DMS153 (cell line): ENCODE measurements around the gene CNNM1.

Experiments used
- DNase-seq: peaks from one replicate; lab custom pipeline; 2025; lab: John Stamatoyannopoulos, UW

The CNNM1 gene

DNA sequence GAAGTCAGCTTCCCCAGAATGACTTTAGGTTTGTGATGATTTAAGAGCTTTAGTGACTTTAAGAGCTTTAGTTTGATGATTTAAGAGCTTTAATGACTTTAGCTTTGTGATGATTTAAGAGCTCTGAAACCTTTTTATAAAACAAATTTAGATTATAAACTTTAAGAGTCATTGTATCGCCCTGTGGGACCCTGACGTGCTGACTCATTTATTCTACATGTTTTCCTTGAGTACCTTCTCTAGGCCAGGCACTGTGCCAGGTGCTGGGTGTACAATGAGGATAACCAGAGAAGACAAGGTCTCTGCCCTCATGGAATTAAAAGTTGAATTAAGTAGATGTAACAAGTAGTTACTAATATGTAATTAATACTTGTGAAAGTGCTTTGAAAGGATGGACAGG, 45.4 kb downstream of the CNNM1 start:
- no peak for DNase-seq

DNA sequence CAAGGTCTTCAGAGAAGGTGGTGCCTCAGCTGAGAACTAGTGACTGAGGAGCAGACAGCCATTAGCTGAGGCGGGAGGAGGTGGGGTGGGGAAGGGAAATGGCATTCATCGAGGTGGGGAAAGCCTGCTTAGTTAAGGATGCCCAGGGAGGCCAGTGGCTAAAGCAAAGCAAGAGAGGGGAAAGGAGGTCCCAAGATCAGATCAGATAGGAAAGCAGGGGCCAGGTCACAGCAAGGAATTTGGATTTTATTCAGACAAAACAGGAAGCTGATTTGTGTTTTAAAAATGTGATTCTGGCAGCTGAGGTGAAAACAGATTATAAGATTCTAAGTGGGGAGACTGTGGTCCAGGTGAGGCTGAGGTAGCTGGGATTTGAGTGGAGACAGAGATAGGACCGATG, 45.8 kb downstream of the CNNM1 start:
- no peak for DNase-seq

DNA sequence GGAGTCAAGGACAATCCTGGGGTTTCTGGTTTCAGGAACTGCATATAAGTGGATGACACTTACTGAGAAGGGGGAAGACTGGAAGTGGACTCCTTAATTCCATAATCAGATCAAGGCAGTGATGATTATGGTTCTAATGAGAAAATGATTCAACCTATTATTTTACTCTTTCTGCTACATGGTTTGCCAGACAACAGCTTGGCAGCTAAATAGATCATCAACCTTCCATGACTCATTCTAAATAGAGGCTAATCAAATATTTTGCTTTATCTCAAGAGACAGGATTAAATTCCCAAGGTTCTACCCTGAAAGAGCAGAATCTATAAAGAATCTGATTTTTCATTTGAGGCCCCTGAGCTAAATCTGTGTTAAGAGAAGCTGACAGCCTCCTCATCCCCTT, 46.3 kb downstream of the CNNM1 start:
- no peak for DNase-seq

DNA sequence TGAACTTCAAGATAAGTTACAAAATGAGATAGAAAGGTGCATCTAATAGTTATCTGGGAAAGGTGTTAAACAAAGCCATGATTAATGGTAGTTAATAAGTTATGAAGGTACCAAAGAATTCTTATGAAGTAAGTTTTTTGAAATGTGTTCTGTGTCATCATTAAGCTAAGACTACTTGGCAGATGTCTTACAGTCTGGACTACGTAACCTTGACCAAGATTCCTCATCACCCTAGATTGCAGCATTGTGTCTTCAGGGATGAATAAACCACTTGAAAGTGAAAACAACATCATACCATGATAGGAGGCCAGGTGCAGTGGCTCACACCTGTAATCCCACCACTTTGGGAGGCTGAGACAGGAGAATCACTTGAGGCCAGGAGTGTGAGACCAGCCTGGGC, 53.0 kb downstream of the CNNM1 start:
- no peak for DNase-seq

DNA sequence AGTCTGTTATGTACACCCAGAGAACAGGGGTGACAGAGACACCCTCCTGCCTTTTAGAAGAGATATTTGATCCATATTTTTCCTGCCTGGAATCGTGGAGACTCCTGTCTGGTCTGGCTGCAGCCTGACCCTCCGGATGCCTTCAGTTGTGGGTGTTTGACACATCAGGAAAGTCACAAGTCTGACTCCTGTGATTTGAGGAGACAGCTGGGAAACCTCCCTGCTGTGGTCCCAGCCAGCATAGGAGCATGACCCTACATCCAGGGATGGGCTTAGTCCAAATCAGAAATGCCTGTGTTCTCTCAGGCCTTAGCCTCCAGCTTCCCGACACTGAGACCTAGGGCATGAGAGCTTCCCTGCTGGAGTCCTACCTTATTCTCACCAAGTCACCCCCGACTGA, 57.9 kb downstream of the CNNM1 start:
- no peak for DNase-seq

DNA sequence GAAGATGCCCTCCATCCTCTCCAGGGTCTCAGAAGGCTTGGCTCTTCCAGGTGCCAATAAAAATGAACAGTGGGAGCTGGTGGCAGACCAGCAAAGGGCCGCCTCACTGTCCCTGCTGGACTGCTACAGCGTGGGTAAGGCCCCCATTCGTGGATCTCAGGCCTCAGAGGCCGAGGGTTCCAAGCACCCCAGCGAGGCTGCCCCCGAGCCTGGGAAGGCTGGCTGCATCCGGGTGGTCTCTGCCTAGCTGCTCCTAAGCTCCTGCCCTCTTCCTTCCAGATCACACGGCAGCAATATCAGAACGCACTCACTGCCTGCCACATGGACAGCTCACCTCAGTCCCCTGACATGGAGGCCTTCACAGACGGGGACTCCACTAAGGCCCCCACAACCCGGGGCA, 58.4 kb downstream of the CNNM1 start:
- no peak for DNase-seq

DNA sequence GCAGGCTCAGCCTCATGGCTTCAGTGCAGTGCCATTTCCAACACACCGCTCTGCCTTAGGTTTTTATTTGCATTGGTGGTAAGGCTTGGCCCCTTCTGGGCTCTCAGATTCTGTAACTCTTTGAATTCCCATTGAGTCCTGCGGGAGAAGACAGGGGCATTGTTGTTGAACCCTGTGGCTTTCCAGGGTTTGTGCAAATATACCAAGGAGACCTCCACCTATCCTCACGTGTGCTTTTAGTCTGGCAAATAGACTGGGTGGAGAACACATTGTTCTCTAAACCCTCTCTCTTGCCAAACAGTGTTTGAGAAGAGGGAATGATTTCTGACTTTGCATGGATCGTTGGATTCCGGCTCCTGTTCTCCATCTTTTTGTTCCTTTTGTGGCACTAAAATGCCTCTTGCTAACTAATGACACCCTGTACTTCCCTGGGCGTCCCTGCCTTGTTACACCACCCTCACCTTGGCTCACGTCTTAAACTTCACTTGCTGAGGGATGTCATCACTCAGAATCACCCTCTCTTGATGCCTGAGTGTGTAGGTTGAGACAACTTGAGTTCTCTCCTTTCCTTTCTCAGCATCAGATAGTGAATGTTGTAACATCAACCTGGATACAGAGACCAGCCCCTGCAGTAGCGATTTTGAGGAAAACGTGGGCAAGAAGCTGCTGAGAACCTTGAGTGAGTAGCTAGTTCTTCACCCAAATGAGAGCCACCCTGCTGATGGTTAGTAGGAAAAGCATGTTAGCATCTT, 60.7 kb downstream of the CNNM1 start:
- DNase-seq = no peak

DNA sequence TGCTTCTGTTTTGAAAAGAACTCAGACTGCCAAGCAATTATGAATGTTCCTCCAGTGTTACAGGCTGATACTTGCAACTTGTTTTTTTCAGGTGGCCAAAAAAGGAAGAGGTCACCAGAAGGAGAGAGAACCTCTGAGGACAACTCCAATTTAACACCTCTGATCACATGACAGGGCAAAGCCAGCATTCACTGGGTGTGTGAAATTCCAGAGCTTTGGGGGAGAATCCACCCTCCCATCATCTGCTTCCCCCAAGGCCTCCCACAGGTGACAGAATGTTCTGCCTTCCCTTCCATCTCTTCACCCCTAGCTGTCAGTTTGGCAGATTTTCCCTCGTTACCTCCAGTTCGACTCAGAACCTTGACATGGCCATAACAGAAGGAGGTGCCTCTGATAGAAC, 62.2 kb downstream of the CNNM1 start:
- DNase-seq = no peak

DNA sequence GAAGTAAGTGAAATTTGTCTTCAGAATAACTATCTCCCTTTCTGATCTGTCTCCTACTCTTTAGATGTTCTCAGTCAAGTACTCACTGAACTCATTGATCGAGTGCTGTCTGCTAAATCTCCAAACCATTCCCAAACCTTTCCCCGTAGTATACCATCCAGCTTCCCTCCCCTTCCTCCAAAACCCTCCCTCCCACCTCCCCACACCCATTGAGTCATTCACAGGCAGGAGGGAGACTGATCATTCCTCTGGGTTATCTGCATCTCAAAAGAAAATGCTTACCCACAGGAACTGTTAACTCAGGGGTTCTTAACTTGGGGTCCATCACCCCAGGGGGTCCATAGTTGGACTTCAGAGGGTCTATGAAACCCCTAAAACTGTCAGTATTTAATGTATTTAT, 63.9 kb downstream of the CNNM1 start:
- no peak for DNase-seq

DNA sequence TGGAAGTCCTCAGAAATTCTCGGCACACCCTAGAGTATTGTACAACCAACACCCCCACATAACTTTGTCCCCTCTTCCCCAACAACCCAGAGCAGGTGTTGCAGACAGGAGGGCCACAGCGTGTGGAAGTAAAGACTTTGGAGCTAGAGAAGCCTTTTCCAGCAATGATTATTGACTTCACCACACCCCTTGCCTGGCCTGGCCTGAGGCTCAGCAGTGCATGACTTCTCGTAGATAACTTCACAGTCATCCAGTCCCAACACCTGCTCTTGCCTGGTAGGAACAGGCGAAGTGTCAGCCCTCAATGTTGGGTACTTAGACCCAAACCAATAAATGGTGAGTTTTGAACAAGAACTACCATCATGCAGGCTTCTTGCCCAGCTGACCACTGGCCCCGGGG, 64.5 kb downstream of the CNNM1 start:
- no peak for DNase-seq

DNA sequence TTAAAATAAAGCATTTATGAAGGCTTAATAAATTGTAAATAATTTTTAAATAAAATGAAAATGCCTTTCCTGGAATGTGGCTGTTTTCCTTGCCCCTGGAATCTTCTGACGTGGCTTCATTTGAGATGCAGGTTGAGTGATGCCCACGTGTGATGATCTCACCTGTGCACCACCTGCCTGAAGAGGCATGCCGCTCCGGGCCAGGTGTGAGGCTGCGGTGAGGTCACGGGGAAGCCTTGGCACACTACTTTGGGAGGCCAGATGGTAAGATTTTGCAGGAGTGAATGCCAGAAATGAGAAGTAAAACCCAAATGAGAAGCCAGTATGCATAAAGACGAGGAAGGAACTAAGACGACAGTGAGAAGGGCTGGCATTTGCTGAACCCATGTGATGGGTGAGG, 65.1 kb downstream of the CNNM1 start:
- peak; percentile 81 for DNase-seq

DNA sequence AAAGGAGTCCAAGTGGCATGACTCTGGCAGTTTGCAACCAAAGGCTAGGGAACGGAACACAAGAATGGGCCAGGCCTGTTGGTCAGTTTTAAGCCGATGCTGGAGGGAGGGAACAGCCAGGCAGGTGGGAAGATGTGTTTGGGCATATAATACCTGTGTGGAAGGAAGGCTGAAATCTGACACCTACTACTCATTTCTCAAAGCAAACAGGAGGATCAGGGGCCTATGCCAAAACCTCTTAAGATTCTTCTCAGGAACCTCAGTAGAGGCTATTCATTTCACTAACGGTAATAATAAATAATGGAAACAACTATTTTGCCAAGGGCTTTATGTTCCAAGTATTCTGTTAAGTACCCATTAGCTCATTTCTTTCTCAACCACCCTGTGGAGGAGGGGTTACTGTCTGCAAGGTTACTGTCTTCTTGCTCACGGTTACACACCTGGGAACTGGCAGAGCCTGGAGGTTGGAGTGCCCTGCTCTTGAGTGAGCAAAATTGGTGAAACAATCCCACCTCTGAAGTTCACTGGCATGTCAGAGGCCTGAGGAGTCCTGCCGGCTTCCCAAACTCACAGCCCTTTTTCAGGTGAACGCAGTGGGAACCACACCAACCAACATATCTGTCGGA, 65.7 kb downstream of the CNNM1 start:
- DNase-seq = peak; percentile 31

DNA sequence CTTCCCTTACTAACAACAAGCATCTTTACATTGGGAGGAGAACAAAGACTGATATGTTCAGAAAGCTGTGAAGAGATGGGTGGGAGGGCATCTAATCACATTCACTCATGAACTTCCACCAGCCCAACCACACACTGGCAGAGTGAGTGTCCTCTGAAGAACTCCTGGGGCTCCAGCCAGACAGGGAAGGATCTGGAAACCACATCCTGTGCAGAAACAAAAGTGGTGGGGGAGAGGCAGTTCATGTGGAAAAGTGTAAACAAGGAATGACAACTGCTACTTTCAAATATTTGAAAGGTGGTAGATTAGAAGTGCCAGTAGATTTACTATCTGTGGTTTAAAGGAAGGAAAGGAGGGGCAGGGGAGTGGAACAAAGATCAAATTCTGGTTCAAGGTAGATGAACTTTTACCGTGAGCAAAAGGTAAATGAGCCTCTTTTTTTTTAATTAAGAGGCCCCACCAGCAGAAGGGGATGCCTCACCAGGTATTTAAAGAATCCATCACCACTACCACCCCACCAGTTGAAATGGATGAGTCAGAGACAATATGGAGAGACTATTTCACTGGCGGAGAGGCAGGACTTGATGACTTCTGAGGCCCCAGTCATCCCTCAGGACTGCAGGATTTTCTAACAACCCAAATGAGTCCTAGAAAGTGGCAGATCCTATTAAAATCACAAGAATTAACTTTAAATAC, 66.7 kb downstream of the CNNM1 start:
- peak; percentile 93 for DNase-seq

DNA sequence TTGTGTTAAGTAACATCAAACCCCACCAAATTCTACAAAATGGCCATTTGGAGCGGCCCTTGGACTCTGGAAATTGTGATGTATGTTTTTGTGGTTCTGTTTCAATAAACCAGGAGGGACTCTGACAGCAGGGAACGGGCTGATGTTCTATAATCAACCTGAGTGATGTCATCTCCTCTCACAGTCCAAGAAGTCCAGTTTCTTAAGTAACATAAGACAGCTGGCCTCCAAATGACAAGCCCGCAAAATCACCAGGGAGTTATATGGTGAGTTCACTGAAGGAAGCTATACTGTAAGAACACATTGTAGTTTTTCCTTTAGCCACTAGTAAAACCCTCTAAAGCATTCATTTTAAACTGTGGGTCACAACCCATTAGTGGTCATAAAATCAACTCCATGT, 67.3 kb downstream of the CNNM1 start:
- DNase-seq = no peak

DNA sequence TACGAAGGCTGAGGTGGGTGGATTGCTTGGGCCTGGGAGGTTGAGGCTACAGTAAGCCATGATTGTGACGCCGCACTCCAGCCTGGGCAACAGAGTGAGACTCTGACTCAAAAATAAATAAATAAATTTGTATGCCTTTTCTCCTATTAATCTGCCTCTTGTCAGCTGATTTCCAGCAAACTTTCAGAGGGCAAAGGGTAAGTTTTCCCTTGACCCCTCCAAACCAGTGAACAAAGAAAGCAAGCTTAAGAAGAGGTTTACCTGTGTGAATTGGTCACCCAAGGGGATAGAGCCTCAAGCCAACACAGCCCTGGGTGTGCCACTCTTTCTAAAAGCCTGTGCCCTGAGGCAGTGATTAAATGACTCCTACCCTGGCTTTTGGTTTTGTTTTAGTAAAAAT, 70.5 kb downstream of the CNNM1 start:
- no peak for DNase-seq

DNA sequence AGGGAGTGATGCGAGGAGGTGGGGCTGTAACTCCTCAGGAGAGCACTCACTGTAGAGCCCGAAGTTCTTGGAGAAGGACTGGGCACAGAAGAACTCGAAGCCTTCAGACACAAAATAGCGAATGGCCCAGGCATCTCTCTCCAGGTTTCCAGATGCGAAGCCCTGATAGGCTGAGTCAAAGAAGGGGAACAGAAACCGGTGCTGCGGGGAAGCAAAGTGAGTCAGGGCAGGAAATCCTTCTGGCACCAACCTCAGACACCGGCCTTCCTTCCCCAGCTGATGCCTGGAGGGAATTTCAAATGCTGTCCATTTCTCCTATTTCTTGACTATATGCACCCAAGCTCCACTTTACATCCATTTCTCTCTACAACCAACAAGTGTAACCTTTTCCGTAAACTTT, 74.5 kb downstream of the CNNM1 start:
- DNase-seq = no peak

DNA sequence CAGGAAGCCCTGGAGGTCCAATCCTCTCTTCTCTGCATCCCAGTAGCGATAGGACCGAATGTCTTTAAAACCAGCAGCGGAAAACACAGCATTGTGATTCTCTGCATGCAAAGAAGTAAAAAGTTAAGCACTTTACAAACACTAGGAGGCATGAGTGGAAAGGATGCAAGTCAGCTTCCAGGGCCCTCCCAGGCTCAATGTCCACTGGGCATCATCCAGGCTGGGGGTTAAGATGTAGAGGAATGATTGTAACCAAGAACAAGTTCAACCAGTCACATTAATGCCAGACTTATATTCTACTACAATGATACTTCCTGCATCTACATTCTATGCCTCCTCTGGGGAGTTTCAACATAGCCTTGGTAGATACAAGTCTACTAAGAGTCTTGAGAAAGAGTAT, 77.0 kb downstream of the CNNM1 start:
- no peak for DNase-seq

DNA sequence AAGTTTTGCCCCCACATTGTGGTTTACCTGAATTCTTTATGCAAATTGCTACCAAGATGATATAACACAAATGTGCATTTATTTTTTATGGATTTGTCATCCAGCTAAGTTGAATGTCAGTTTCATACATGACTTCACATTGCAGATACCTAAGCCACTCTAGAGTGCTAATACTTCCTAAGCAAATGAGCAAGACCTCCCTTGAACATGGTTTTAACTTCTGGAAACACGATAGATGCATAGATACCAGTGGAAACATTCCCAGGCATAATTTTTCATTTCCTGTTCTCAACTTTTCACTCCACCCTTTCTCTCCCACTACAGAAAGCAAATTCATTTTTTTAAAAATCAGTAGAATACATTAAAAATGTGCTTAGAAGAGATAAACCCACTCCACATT, 81.0 kb downstream of the CNNM1 start:
- DNase-seq = no peak

DNA sequence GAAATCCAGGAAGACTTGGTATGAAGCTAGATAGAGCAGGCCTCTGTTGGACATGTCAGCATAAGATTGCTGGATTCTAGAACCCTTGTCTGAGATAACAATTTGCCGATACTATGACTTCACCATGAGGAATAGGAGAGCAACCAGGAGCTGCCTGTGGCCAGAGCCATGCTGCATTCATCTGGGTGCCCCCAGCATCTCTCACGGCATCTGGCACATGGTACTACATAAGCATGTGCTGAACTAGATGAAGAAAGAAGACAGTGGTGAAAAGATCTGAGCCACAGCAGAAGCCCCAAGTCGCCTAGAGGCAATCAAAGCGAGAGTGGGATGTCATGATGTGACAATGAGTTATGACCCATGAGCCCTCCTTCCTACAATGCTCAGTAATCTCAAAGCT, 81.7 kb downstream of the CNNM1 start:
- no peak for DNase-seq

DNA sequence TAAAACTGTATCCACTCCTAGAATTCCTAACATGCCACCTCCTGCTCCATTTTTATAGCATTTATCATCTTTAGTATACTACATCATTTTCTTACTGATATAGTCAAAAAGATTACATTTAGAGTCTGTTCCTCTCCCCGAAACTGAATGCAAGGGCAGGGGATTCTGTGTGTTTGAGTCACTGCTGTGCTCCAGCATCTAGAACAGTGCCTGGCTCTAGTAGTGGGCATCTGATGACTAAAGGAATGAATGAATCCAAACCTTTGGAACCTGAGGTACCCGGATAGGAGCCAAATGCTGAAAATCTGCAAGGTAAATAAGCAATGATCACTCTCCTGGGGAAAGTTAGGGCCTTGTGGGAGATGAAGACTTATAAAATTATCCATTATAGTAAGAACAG, 82.4 kb downstream of the CNNM1 start:
- DNase-seq = no peak

DNA sequence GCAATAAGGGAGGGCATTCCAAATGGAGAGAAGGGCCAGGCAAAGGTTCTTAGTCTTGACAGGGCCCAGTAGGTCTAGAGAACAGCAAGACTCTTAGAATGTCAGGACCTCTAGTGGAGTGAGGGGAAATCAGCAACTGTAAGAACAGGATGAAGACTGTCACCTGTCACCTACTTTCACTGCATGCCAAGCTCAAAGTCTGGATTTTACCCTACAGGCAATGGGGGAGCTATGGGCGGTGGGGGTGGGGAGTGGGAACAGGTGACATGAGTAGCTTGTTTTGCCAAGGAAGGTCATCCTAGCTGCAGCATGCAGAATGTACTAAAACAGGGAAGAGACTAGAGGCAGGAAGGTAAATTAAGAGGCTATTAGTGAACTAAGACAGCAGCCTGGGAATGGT, 82.9 kb downstream of the CNNM1 start:
- no peak for DNase-seq

DNA sequence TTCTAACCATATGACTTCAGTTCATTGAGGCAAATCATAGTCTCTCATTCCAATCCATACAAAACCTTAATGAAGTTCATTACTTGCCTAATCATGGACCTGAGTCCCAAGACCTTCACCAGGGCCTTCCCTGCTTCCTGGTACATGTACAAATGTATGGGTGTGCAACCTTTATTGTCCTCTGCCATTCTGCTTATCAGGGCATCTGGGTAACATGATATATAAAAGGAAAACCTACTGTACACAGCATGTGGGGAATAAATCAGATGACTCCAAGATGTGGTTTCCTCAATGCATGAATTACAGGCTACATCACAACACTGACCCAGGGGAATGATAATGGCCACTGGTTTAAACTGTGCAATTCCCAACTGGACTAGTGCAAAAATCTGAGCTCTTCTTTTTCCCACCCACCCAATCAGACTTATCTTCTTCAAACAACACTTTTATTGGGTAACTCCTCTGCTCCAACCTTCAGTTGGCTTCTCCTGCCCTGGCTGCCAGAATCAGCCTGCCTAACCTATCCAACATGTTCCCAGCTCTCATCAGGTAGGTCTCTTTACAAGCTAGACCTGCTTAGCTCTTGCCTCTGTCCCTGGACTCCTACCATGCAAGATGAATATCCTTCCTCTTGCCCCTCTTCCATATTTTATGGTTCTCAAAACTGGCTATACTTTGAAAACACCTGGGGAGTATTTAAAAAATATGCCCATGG, 89.9 kb downstream of the CNNM1 start:
- no peak for DNase-seq

DNA sequence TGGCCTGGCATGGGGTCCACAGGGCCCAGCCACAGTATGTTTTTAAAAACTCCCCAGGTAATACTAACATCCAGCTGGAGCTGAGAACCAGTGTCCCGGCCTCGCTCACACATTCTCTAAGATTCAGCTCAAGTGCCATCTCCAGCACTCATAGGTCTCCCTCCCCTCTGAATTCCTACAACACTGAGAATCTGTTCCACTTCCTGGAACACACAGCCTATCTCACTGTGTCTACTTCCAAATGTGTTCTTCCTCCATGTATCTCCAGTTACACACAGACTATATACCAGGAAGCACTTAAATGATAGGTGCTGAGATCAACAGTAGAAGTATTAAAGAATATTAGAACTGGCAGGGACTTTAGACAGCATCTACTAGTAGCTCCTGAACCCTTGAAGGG, 90.5 kb downstream of the CNNM1 start:
- DNase-seq = no peak
